K562 (cell line): ENCODE results near the gene GAS2L1. TPM values are rescaled to one million over a fixed set of nuclear protein-coding genes. Genes with fewer than 3 reads are reported as not detected.
"Not testable (repeated sequence)": the region's sequence is repeated elsewhere in the genome, so short reads cannot be mapped to it uniquely, and the experiment has no call there.

Experiments
- ATAC-seq: fragments of 200-7000 bp; cut with Tn5 transposase; 3 replicates; pipeline ENCODE4 v1.9.1; 2020; ENCODE audit warnings: moderate library complexity
- BruUV-seq: library from RNA; stranded (reverse); fragments of 400-500 nt; replicated peaks from 2 replicates; lab custom pipeline; 2021; lab: Mats Ljungman, UMichigan
- CTCF ChIA-PET: fragments of 300-600 bp; formaldehyde crosslinking; extraction: SDS; loops from one replicate; lab custom pipeline; 2021; ENCODE audit warnings: low intra/inter-chr PET ratio; lab: Yijun Ruan, JAX
- POLR2A ChIA-PET: fragments of 300-600, 350-650 bp; sonication (Branson Sonifier 250); formaldehyde crosslinking; extraction: SDS; loops from one replicate; lab custom pipeline; 2021; ENCODE audit warnings: antibody characterized with exemption, inconsistent platforms; lab: Yijun Ruan, JAX
- DNase-seq, 4 experiments: peaks; one replicate each; pipeline versions ENCODE4 v3.0.0 to v3.0.0-alpha.2; 2011 to 2018; ENCODE audit warnings: low spot score in 3 of 4, mixed read lengths in 3 of 4; ENCODE audit errors: extremely low read depth in 1 of 4
- FAIRE-seq: peaks from 2 replicates; lab custom pipeline; 2011; peaks lifted over from hg19 to GRCh38; lab: Jason Lieb, UNC
- H2AFZ ChIP-seq: 2 replicates; pipeline ENCODE4 v1.6.0; 2011; ENCODE audit warnings: low read depth, low read length, control low read depth, inconsistent platforms
- H3K27ac ChIP-seq: fragments of 200-600 bp; 3 replicates; pipeline ENCODE4 v1.8.0; 2011; ENCODE audit warnings: low read depth, mild to moderate bottlenecking, control low read depth, inconsistent platforms, low read length, moderate library complexity, mixed read lengths; ENCODE audit errors: extremely low read depth
- H3K27me3 ChIP-seq, 2 experiments: fragments of 300-600 bp in 1 of 2; 2 replicates in 1 of 2; 3 replicates in 1 of 2; pipeline versions ENCODE4 v1.6.0 to v1.8.0; 2011; ENCODE audit warnings: inconsistent platforms in 2 of 2, low read length in 2 of 2, mild to moderate bottlenecking in 1 of 2, mixed read lengths in 1 of 2, moderate library complexity in 1 of 2; ENCODE audit not compliant: control insufficient read depth in 2 of 2, insufficient read depth in 2 of 2
- H3K36me3 ChIP-seq: fragments of 300-600 bp; 3 replicates; pipeline ENCODE4 v1.8.0; 2011; ENCODE audit warnings: mild to moderate bottlenecking, low read length, inconsistent platforms; ENCODE audit not compliant: control insufficient read depth, insufficient read depth
- H3K4me1 ChIP-seq, 2 experiments: fragments of 200-600 bp in 1 of 2; replicated peaks in 1 of 2; 2 replicates in 1 of 2; 3 replicates in 1 of 2; pipeline versions ENCODE4 v1.5.1 to v1.8.0; 2011; ENCODE audit warnings: inconsistent platforms in 2 of 2, low read length in 2 of 2, mild to moderate bottlenecking in 1 of 2, mixed read lengths in 1 of 2, moderate library complexity in 1 of 2; ENCODE audit not compliant: control insufficient read depth in 2 of 2, insufficient read depth in 2 of 2
- H3K4me2 ChIP-seq: 2 replicates; pipeline ENCODE4 v1.6.1; 2011; ENCODE audit warnings: low read length, control low read depth, inconsistent platforms, mixed read lengths; ENCODE audit not compliant: insufficient read depth
- H3K4me3 ChIP-seq: fragments of 200-600 bp; sonication (generic), shearing (Covaris generic); 2 replicates; pipeline ENCODE4 v1.5.1; 2016; ENCODE audit warnings: control low read depth, inconsistent platforms
- H3K79me2 ChIP-seq: fragments of 200-600 bp; 3 replicates; pipeline ENCODE4 v1.8.0; 2011; ENCODE audit warnings: low read length, inconsistent platforms; ENCODE audit not compliant: control insufficient read depth, insufficient read depth
- H3K9ac ChIP-seq, 2 experiments: 2 replicates each; pipeline versions ENCODE4 v1.6.0 to v1.6.1; 2011; ENCODE audit warnings: low read depth in 2 of 2, low read length in 2 of 2, control low read depth in 1 of 2, inconsistent platforms in 1 of 2, mild to moderate bottlenecking in 1 of 2, mixed read lengths in 1 of 2; ENCODE audit not compliant: insufficient read depth in 1 of 2
- H3K9me1 ChIP-seq: one replicate; pipeline ENCODE4 v1.6.0; 2011; ENCODE audit warnings: inconsistent platforms, mild to moderate bottlenecking, low read length, moderate library complexity; ENCODE audit not compliant: control insufficient read depth, insufficient read depth
- H3K9me3 ChIP-seq: replicated peaks from 2 replicates; pipeline ENCODE4 v1.5.1; 2011; ENCODE audit warnings: low read depth, low read length, inconsistent platforms; ENCODE audit not compliant: control insufficient read depth, insufficient read depth
- H4K20me1 ChIP-seq: replicated peaks from 2 replicates; pipeline ENCODE4 v1.6.1; 2011; ENCODE audit warnings: low read length, inconsistent platforms, mixed read lengths; ENCODE audit not compliant: control insufficient read depth, insufficient read depth
- DIDO1 ChIP-seq: fragments of 450-650 bp; IDR thresholded peaks from 2 replicates; pipeline ENCODE4 v1.6.1; 2016; ENCODE audit warnings: low read depth, missing biosample characterization, missing genetic modification characterization
- EP300 ChIP-seq: IDR thresholded peaks from 2 replicates; pipeline ENCODE4 v1.6.1; 2012; ENCODE audit warnings: low read length, improper control_type of control experiment
- FOXJ3 ChIP-seq: sonication (generic); formaldehyde crosslinking; IDR thresholded peaks from 2 replicates; pipeline ENCODE4 v1.4.0; 2020; ENCODE audit warnings: mild to moderate bottlenecking, missing genetic modification reagents
- JUN ChIP-seq, 2 experiments: sonication (generic) in 1 of 2; formaldehyde crosslinking in 1 of 2; IDR thresholded peaks; 2 replicates each; pipeline versions ENCODE4 v1.6.1 to v1.8.0; 2012 to 2022; ENCODE audit warnings: borderline replicate concordance in 2 of 2, mild to moderate bottlenecking in 2 of 2, improper control_type of control experiment in 1 of 2, low read depth in 1 of 2, low read length in 1 of 2, missing genetic modification reagents in 1 of 2
- ZNF197 ChIP-seq: fragments of 200-800 bp; sonication (Bioruptor generic); IDR thresholded peaks from 2 replicates; pipeline ENCODE4 v1.6.1; 2016; ENCODE audit warnings: low read depth, missing genetic modification characterization, missing compliant biosample characterization
- ZNF764 ChIP-seq: fragments of 250-450 bp; sonication (Bioruptor Pico); IDR thresholded peaks from 2 replicates; pipeline ENCODE4 v1.4.0; 2020; ENCODE audit warnings: low read depth, mild to moderate bottlenecking, moderate library complexity
- ZNF785 ChIP-seq: fragments of 250-450 bp; sonication (Bioruptor Pico); IDR thresholded peaks from 2 replicates; pipeline ENCODE4 v1.4.0; 2020; ENCODE audit warnings: mild to moderate bottlenecking
- WGBS: fragments of 100-300 bp; shearing (Covaris generic); methylation state at CpG from one replicate; pipeline ENCODE4 v1.1.6; 2016; ENCODE audit warnings: low coverage, mixed read lengths; ENCODE audit not compliant: insufficient coverage; ENCODE audit errors: missing lambda C conversion rate; 5-methylcytosine and 5-hydroxymethylcytosine counted together
- in situ Hi-C: fragments of 300-500 bp; cut with MboI; formaldehyde crosslinking; loops from 4 replicates; pipeline ENCODE4 v1.15.0; 2018; ENCODE audit warnings: inconsistent platforms, mixed read lengths
- intact Hi-C: fragments of 100-400 bp; cut with micrococcal nuclease; formaldehyde crosslinking; loops from 2 replicates; pipeline ENCODE4 v1.14.2; 2022
- polyA plus RNA-seq, 8 experiments: library from polyadenylated mRNA; depleted of rRNA in 4 of 8; stranded (reverse) in 5 of 8; unstranded in 3 of 8; fragments of >200 nt; fragmentation: Nextera tagmentation in 2 of 8; fragmentation: Illumina TruSeq in 1 of 8; extraction: Ambion mirVana in 2 of 8; extraction: Trizol in 1 of 8; gene quantifications; 2 replicates each; pipeline versions ENCODE4 v1.2.1 to v1.2.3, GENCODE V29; 2011 to 2014; ENCODE audit warnings: inconsistent platforms in 1 of 8, missing spikeins in 1 of 8
- total RNA-seq, 7 experiments: library from RNA; depleted of rRNA in 6 of 7; stranded (reverse); fragments of >200 nt in 6 of 7; fragmentation: Illumina TruSeq in 2 of 7; extraction: Trizol in 2 of 7; gene quantifications; 2 replicates each; pipeline versions ENCODE4 v1.2.1 to v1.2.3, GENCODE V29; 2011 to 2021; ENCODE audit warnings: low replicate concordance in 1 of 7
- TF ChIP-seq, protein P1 (sequence below): fragments of 450-650 bp; formaldehyde crosslinking; IDR thresholded peaks from 2 replicates; pipeline ENCODE4 v1.4.0; 2020; ENCODE audit warnings: mild to moderate bottlenecking, moderate library complexity
- TF ChIP-seq, protein P2 (sequence below): fragments of 450-650 bp; IDR thresholded peaks from 2 replicates; pipeline ENCODE4 v1.6.1; 2016; ENCODE audit warnings: mild to moderate bottlenecking
- TF ChIP-seq, protein P3 (sequence below): fragments of 450-650 bp; IDR thresholded peaks from 2 replicates; pipeline ENCODE4 v1.6.1; 2016

The GAS2L1 gene
- total and polyA plus RNA-seq, 9 of the 15 experiments (the other 6 are each of a cell fraction or from before 2014, with no cell fraction given), result 0.56 to 19.7 (median 3.2) TPM

DNA sequence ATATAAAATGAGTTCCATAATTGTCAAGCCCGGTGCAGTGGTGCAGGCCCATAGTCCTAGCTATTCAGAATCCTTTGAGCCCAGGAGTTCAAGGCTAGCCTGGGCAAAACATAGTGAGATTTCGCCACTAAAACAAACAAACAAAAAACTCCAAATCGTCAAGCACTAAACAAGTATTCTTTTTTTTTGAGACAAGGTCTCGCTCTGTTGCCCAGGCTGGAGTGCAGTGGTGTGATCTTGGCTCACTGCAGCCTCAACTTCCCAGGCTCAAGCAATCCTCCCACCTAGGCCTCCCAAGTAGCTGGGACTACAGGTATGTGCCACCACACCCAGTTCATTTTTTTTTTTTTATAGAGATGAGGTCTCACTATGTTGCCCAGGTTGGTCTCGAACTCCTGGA is 38.4 kb downstream of the GAS2L1 start:
- BruUV-seq, H3K79me2 ChIP-seq, H3K9me3 ChIP-seq, H3K9ac ChIP-seq, intact Hi-C loops, H3K27me3 ChIP-seq, H2AFZ ChIP-seq, CTCF ChIA-PET, H3K4me3 ChIP-seq, H4K20me1 ChIP-seq, ATAC-seq, H3K9me1 ChIP-seq, FAIRE-seq, in situ Hi-C loops, DNase-seq, H3K4me2 ChIP-seq, H3K27ac ChIP-seq: not testable (repeated sequence)
- 84% methylated on average over 4 of the region's 5 CpGs for WGBS
- H3K4me1 ChIP-seq, result peaks cover 0 to 10% of the 10 kb centered on the region in 2 experiments; a peak in 3 of 5 replicates
- POLR2A ChIA-PET, result interaction anchor here (0.7 kb wide), 1 partner anchor 267 kb away, joined by 5 read pairs; no protein-coding TSS in a partner anchor
- peaks cover 85% of the 10 kb centered on the region for H3K36me3 ChIP-seq

DNA sequence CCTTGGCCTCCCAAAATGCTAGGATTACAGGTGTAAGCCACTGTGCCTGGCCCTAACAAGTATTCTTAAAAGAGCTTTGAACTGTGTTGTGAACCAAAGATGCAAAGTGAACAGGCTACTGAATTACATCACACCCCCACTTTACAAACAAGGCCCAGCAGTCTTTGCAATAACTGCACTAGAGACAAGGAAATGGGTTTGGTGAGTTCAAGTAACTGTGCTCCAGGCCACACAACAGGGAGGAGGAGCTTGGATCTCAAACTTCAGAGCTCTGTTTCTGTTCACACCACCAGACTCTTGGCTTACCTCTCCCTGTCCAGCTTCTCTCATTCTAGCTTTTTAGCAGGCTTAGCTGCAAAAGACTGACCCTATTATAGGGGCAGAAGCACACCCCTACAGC is 39.5 kb downstream of the GAS2L1 start:
- in situ Hi-C loops (no loop called here), intact Hi-C loops (no loop called here)
- Histone ChIP-seq H3K4me3 (no peak overlapping the region), H3K9me3 (no peaks in the 10 kb centered on the region), H3K4me2 (no peak overlapping the region), H4K20me1 (no peaks in the 10 kb centered on the region), H3K27me3 (no peaks in the 10 kb centered on the region), H3K4me1 (peaks cover 0 to 10% of the 10 kb centered on the region in 2 experiments; a peak in 3 of 5 replicates), H3K9me1 (no peaks in the 10 kb centered on the region), H3K27ac (no peak overlapping the region), H2AFZ (no peak overlapping the region), H3K36me3 (peaks cover 85% of the 10 kb centered on the region), H3K79me2 (no peaks in the 10 kb centered on the region), H3K9ac (no peak overlapping the region)
- POLR2A ChIA-PET, result interaction anchor here (0.6 kb wide), 1 partner anchor 9 kb away, joined by 3 read pairs; no protein-coding TSS in a partner anchor
- TF ChIP-seq DIDO1 (no peak), JUN (IDR thresholded peaks at IDR 0.05; ENCODE audit: borderline replicate concordance, low read depth, low read length) (no peak), JUN (CRISPR knock-in tag; IDR thresholded peaks at IDR 0.05; ENCODE audit: borderline replicate concordance) (no peak), ZNF785 (no peak), ZNF764 (no peak), EP300 (no peak), FOXJ3 (CRISPR knock-in tag) (no peak), ZNF197 (CRISPR knock-in tag) (no peak)
- TF ChIP-seq, protein P1, sequence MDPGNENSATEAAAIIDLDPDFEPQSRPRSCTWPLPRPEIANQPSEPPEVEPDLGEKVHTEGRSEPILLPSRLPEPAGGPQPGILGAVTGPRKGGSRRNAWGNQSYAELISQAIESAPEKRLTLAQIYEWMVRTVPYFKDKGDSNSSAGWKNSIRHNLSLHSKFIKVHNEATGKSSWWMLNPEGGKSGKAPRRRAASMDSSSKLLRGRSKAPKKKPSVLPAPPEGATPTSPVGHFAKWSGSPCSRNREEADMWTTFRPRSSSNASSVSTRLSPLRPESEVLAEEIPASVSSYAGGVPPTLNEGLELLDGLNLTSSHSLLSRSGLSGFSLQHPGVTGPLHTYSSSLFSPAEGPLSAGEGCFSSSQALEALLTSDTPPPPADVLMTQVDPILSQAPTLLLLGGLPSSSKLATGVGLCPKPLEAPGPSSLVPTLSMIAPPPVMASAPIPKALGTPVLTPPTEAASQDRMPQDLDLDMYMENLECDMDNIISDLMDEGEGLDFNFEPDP (CRISPR knock-in tag), result no peak
- TF ChIP-seq, protein P2, sequence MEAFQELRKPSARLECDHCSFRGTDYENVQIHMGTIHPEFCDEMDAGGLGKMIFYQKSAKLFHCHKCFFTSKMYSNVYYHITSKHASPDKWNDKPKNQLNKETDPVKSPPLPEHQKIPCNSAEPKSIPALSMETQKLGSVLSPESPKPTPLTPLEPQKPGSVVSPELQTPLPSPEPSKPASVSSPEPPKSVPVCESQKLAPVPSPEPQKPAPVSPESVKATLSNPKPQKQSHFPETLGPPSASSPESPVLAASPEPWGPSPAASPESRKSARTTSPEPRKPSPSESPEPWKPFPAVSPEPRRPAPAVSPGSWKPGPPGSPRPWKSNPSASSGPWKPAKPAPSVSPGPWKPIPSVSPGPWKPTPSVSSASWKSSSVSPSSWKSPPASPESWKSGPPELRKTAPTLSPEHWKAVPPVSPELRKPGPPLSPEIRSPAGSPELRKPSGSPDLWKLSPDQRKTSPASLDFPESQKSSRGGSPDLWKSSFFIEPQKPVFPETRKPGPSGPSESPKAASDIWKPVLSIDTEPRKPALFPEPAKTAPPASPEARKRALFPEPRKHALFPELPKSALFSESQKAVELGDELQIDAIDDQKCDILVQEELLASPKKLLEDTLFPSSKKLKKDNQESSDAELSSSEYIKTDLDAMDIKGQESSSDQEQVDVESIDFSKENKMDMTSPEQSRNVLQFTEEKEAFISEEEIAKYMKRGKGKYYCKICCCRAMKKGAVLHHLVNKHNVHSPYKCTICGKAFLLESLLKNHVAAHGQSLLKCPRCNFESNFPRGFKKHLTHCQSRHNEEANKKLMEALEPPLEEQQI, result no peak
- TF ChIP-seq, protein P3, sequence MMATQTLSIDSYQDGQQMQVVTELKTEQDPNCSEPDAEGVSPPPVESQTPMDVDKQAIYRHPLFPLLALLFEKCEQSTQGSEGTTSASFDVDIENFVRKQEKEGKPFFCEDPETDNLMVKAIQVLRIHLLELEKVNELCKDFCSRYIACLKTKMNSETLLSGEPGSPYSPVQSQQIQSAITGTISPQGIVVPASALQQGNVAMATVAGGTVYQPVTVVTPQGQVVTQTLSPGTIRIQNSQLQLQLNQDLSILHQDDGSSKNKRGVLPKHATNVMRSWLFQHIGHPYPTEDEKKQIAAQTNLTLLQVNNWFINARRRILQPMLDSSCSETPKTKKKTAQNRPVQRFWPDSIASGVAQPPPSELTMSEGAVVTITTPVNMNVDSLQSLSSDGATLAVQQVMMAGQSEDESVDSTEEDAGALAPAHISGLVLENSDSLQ, result no peak
- no peak for FAIRE-seq
- ATAC-seq, result no peak
- BruUV-seq, result no TSS peak
- CTCF ChIA-PET, result no interaction called here
- DNase-seq, result no peak
